HG03196 (cell line): ENCODE data around the gene SCG3.

ENCODE experiments used
- ATAC-seq: cut with Tn5 transposase; IDR thresholded peaks from one replicate; pipeline ENCODE4 v1.9.1; 2021; ENCODE audit not compliant: unreplicated experiment

The SCG3 gene

DNA sequence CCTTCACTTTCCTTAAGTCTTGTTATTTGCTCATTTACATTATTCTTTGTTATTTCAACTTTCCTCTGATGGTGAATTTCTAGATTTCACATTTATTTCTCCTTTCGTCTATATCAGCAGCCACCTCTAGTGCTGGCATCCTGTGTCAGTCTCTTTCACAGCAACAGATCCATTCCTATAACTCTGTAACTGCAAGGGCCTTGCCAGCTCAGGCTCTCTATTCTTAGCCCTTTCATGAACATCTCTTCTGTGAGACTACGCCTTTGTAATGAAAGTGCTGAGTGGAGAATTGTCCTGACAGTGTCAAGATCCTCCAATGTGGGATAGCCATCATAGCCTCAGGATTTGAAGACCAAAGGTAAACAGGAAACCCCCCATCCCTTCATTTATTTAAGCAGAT is 3.9 kb upstream of the SCG3 start:
- no peak for ATAC-seq

GRCh38 chr15:51678096-51678495 is 3.2 kb upstream of the SCG3 start:
- ATAC-seq, result no peak

DNA sequence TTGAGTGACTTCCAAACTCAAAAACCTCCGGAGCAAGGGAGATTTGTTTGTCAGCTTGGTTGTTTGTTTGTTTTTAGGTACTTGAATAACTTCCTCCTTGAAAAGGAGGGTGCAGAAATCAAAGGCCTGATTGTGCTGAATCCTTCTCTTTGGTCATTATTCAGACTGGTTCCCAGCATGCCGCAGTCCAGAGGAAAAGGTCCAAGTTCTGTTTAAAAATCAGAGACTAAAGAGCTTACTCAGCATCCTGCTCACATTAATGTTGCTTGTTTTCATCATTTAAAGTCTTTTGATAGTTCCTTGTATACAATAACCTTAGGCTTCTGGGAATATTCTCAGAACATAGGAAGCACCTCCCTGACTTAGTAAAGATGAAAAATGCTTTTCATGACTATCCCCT is 982 bp upstream of the SCG3 start:
- no peak for ATAC-seq

GRCh38 chr15:51687565-51687964 is 6.3 kb downstream of the SCG3 start:
- ATAC-seq, result no peak

- ATAC-seq, result no peak
These were observed 7.6 kb downstream of the SCG3 start for GRCh38 chr15:51688863-51689262.

DNA sequence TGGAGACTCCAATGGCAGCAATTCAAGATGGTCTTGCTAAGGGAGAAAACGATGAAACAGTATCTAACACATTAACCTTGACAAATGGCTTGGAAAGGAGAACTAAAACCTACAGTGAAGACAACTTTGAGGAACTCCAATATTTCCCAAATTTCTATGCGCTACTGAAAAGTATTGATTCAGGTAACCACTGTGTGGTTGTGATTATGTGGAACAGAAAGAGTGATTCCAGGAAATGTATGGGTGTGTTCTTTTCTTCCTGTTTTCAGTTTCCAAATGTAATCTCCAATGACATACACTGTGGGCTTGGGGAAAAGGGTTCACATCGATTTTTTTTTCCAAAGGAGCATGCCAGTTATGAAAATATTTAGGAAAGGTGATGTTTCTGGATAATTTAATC is 10.9 kb downstream of the SCG3 start:
- no peak for ATAC-seq

- no peak for ATAC-seq
These were observed 15.3 kb downstream of the SCG3 start for GRCh38 chr15:51696566-51696965.

- no peak for ATAC-seq
These were observed 15.9 kb downstream of the SCG3 start for GRCh38 chr15:51697163-51697562.

DNA sequence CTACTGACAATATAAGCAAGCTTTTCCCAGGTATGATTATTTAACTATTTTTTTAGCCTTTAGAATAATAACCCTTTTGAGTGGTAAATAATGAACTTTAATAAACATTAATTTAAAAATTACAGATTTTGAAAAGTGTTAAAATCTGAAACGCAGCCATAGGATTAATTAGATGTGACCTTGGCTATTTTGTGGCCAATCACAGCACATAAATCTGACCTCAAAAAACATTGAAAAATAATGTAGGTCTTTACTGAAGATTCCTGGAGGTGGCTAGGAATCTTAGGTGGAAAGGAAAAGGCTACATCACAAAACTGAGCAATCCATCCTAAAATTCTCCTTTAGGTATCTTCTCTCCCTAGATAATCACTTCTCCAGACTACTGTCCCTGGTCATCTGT is 18.1 kb downstream of the SCG3 start:
- ATAC-seq, result no peak

GRCh38 chr15:51702710-51703109 is 21.4 kb downstream of the SCG3 start:
- ATAC-seq, result no peak

- no peak for ATAC-seq
These were observed 25.0 kb downstream of the SCG3 start for GRCh38 chr15:51706291-51706690.

- no peak for ATAC-seq
These were observed 25.8 kb downstream of the SCG3 start for GRCh38 chr15:51706926-51707608.

GRCh38 chr15:51708013-51708412 is 26.7 kb downstream of the SCG3 start:
- no peak for ATAC-seq

DNA sequence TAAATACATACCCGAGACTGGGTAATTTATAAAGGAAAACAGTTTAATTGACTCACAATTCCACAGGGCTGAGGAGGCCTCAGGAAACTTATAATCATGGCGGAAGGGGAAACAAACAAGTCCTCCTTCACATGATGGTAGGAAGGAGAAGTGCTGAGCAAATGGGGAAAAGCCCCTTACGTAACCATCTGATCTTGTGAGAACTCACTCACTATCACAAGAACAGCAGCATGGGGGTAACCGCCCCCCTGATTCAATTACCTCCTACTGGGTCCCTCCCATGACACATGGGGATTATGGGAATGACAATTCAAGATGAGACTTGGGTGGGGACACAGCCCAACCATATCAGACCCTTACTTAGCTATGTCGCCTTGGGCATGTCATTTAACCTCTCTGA is 27.7 kb downstream of the SCG3 start:
- ATAC-seq, result no peak

- no peak for ATAC-seq
These were observed 32.9 kb downstream of the SCG3 start for GRCh38 chr15:51714162-51714561.

GRCh38 chr15:51714911-51715310 is 33.6 kb downstream of the SCG3 start:
- no peak for ATAC-seq

DNA sequence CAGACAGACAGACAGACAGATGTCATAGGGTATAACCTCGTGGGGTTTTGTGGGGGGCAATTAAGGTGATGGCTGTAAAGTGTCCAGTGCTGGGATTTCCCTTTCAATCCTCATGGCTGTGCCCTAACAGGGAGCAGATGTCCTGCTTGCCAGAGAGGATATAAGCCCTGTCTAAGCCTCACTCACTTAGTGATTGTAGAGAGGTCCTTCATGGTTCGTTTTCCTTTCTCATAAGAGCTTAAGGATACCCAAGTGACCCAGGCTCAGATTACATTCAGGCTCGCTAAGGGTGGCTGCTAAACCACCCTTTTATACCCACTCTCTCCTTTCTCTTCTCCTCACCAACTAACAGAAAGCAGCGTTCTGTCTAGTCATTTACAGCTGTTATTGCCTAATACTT is 36.9 kb downstream of the SCG3 start:
- no peak for ATAC-seq

GRCh38 chr15:51718746-51719145 is 37.4 kb downstream of the SCG3 start:
- ATAC-seq, result no peak

DNA sequence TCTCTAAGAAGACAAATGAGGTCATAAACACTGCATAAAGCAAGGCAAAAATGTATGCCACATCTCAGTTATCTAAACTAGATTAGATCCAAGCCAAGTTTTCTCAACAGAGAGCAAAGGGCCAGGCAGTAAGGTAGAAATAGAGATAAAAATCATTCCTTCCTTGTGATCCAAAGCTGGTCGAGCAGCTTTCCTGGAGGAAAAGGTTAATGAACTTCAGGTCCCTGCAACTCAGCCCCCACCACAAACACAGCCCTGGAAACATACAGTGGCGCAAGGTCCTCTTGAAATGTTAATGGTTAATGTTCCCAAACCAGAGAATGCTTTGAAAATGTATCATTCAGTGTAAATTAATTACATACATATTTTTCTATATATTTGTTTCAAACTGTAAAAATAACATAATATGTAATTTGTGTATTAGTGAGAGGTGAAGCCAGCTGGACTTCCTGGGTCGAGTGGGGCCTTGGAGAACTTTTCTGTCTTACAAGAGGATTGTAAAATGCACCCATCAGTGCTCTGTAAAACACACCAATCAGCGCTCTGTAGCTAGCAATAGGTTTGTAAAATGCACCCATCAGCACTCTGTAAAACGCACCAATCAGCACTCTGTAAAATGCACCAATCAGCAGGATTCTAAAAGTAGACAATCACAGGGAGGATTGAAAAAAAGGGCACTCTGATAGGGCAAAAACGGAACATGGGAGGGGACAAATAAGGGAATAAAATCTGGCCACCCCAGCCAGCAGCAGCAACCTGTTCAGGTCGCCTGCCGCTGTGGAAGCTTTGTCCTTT is 39.1 kb downstream of the SCG3 start:
- ATAC-seq, result no peak

- ATAC-seq, result no peak
These were observed 40.1 kb downstream of the SCG3 start for GRCh38 chr15:51721199-51721960.

GRCh38 chr15:51724199-51724598 is 42.9 kb downstream of the SCG3 start:
- no peak for ATAC-seq

- ATAC-seq, result no peak
These were observed 43.4 kb downstream of the SCG3 start for GRCh38 chr15:51724673-51725072.
